DND-41 (cell line): ENCODE data around the gene PTPRJ.

ENCODE experiments used
- CTCF ChIP-seq: IDR thresholded peaks from 2 replicates; pipeline ENCODE4 v1.5.1; 2012; ENCODE audit warnings: borderline replicate concordance, low read length, moderate library complexity, mild to moderate bottlenecking; ENCODE audit not compliant: poor library complexity, severe bottlenecking; ENCODE audit errors: extremely low read depth
- EZH2 ChIP-seq: IDR thresholded peaks from 3 replicates; pipeline ENCODE4 v1.6.1; 2012; ENCODE audit warnings: borderline replicate concordance, low read depth, mild to moderate bottlenecking, moderate library complexity, low read length, inconsistent platforms; ENCODE audit not compliant: severe bottlenecking

- TF ChIP-seq CTCF (no peak), EZH2 (no peak)
These were observed 94.2 kb downstream of the PTPRJ start for GRCh38 chr11:48074425-48075181.
